NCI-H1417 treated with DMSO at 0.1 percent for 48 hours (cell line): ENCODE data around the gene LRRC63.
"Not testable (repeated sequence)": the region's sequence is repeated elsewhere in the genome, so short reads cannot be mapped to it uniquely, and the experiment has no call there.

Experiments
- DNase-seq: peaks from one replicate; lab custom pipeline; 2025; lab: John Stamatoyannopoulos, UW

The LRRC63 gene

GRCh38 chr13:46211483-46212351 is at the start of gene LRRC63:
Gene LRRC63 (plus strand): TSS chr13:46211928. CDS start chr13:46213035, 1,107 bp downstream.
- DNase-seq = peak; percentile 20

- DNase-seq = not testable (repeated sequence)
Measured at GRCh38 chr13:46162741-46163140, 49.0 kb upstream of the LRRC63 start.

GRCh38 chr13:46164661-46165060 is 47.1 kb upstream of the LRRC63 start:
- no peak for DNase-seq

- no peak for DNase-seq
Measured at GRCh38 chr13:46165485-46166223, 46.1 kb upstream of the LRRC63 start.

GRCh38 chr13:46166224-46166584 is 45.5 kb upstream of the LRRC63 start:
- DNase-seq = no peak

GRCh38 chr13:46166947-46167610 is 44.6 kb upstream of the LRRC63 start:
- DNase-seq = no peak

- DNase-seq = no peak
Measured at GRCh38 chr13:46168341-46168740, 43.4 kb upstream of the LRRC63 start.

GRCh38 chr13:46168783-46169182 is 42.9 kb upstream of the LRRC63 start:
- DNase-seq = no peak

- DNase-seq = no peak
Measured at GRCh38 chr13:46169758-46170157, 42.0 kb upstream of the LRRC63 start.

- DNase-seq = no peak
Measured at GRCh38 chr13:46170268-46170667, 41.5 kb upstream of the LRRC63 start.

GRCh38 chr13:46170687-46171086 is 41.0 kb upstream of the LRRC63 start:
- no peak for DNase-seq

- DNase-seq = no peak
Measured at GRCh38 chr13:46171217-46171616, 40.5 kb upstream of the LRRC63 start.

GRCh38 chr13:46171739-46172138 is 40.0 kb upstream of the LRRC63 start:
- no peak for DNase-seq

- no peak for DNase-seq
Measured at GRCh38 chr13:46172531-46172991, 39.2 kb upstream of the LRRC63 start.

- DNase-seq = no peak
Measured at GRCh38 chr13:46173656-46174055, 38.1 kb upstream of the LRRC63 start.

- no peak for DNase-seq
Measured at GRCh38 chr13:46176756-46177155, 35.0 kb upstream of the LRRC63 start.

- DNase-seq = no peak
Measured at GRCh38 chr13:46178143-46178542, 33.6 kb upstream of the LRRC63 start.

GRCh38 chr13:46178821-46179220 is 32.9 kb upstream of the LRRC63 start:
- no peak for DNase-seq

- DNase-seq = no peak
Measured at GRCh38 chr13:46179491-46179908, 32.2 kb upstream of the LRRC63 start.

- DNase-seq = no peak
Measured at GRCh38 chr13:46179969-46180763, 31.6 kb upstream of the LRRC63 start.

- DNase-seq = no peak
Measured at GRCh38 chr13:46181377-46181839, 30.3 kb upstream of the LRRC63 start.
